NCI-H2107 treated with DMSO at 0.1 percent for 48 hours (cell line): ENCODE data around the gene KAT7.
A peak's percentile ranks its signal among the peaks of the same experiment; 100 is the strongest.
"Not testable (repeated sequence)": the region's sequence is repeated elsewhere in the genome, so short reads cannot be mapped to it uniquely, and the experiment has no call there.

Experiments used
- DNase-seq: peaks from one replicate; lab custom pipeline; 2025; ENCODE audit not compliant: unreplicated experiment; lab: John Stamatoyannopoulos, UW

Gene KAT7

DNA sequence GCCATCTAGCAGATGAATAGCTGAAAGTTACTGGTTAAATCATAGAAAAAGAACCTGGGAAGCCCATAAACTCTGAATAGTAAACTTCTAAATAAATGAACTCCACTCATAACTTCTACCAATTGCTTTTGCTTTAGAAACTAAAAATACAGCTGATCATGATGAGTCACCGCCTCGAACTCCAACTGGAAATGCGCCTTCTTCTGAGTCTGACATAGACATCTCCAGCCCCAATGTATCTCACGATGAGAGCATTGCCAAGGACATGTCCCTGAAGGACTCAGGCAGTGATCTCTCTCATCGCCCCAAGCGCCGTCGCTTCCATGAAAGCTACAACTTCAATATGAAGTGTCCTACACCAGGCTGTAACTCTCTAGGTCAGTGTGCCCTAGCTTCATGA is 9.7 kb downstream of the KAT7 start:
- no peak for DNase-seq

GRCh38 chr17:49798738-49799137 is 10.3 kb downstream of the KAT7 start:
- DNase-seq: no peak

- DNase-seq: no peak
Observed at GRCh38 chr17:49809056-49809455, 20.6 kb downstream of the KAT7 start.

DNA sequence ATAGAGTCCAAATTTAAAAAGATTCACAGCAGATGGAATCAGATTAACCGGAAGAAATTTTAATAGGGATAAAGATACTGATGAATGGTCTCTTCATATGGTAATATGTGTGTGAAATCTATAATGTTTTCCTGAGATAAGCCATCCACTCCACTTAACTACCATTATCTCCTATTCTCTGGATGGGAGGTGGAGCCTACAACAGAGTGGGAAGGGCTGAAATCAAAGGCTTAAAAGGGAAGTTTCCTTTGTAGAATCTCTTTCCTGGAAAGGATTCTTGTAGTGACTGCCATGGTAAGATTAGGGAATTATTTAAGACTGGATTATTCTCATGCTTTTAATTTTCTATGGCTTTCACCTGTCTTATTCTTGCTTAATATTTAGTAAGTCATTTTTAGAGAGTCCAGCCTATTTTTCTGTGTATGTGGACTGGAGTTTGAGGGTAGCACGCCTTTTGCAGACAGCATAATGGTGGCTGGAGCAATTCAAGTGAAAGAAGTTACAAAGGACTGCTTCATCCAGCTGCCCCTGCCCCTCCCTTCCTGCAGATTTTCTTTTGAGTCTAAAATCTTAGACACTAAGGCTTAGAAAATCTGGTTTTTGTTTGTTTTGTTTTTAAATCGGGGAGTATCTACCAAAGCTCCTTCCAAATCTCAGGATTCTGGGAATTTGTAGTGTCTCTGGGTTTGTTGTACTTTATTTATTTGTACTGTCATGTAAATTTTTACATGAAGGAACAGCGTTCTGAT is 26.5 kb downstream of the KAT7 start:
- DNase-seq: no peak

- no peak for DNase-seq
Observed at GRCh38 chr17:49815761-49816281, 27.3 kb downstream of the KAT7 start.

DNA sequence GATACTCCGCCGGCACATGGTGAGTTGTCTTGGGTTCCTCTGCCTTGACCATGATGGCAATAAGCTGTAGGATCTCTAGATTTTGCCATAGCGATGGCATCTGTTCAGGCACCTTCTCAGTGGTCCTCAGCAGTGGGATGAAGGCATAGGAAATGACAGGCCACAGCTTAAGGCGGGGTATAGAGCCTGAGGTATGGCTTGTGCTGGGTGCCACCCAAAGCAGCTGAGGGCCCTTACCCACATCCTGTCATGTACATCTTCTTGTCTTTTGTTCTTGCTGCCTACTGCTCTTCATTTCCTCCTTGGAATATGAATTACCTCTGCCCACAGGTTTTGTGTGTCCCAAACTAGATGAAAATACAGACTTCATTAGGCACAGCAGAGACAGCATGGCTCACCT is 29.5 kb downstream of the KAT7 start:
- DNase-seq: no peak

GRCh38 chr17:49819138-49819537 is 30.7 kb downstream of the KAT7 start:
- DNase-seq: no peak

- DNase-seq: no peak
Observed at GRCh38 chr17:49819651-49820050, 31.2 kb downstream of the KAT7 start.

DNA sequence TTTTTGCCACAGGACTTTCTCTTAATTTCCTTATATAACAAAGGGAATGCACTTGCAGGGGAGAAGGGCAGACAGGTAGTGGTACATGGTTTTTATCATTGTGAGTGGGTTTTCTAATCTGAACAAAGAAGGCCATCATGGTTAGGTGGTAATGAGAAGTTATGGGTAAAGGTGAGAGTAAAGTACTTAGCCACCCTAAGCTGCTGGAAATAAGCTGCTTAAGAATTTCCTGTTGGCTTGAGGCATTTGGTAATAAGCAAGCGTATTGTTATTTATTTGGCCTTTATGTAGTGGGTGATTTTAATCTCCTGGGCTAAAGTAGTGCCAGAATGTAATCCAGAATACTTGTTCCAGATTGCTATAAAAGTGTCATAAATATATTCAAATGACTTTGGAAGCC is 32.3 kb downstream of the KAT7 start:
- no peak for DNase-seq

GRCh38 chr17:49821466-49821865 is 33.0 kb downstream of the KAT7 start:
- DNase-seq: no peak

DNA sequence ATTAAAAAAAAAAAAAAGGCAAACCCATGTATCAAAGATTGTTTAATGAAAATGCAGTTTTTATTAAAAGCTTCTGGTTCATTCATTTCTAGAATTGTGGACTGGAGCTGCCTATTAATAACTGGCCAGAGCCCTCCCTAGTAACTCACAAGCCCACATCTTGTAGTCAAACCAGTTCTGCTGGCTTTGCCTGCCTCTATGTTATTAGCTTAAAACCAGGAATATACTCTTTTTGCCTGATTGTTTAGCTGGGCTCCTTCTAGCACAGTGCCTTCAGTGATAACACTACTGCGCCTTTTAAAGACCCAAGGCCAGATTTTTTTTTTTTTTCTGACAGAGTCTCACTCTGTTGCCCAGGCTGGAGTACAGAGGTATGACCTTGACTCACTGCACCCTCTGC is 33.4 kb downstream of the KAT7 start:
- DNase-seq: no peak

- no peak for DNase-seq
Observed at GRCh38 chr17:49822829-49823228, 34.3 kb downstream of the KAT7 start.

DNA sequence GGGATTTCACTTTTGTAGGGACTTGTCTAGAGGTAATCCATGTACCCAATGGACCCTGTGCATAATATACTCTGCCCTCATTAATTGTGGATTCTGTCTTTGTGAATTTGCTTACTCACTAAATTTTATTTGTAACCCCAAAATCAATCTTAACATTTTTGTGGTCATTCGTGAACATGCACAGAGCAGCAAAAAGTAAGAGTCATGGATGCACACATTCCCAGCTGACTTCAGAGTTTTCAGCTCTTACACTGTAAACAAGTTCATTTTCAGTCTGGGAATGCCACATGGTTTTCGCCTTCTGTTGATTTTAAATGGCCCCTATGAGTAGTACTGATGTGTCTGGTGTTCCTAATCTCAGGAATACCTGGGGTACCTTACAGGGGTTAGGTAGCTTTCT is 35.1 kb downstream of the KAT7 start:
- no peak for DNase-seq

DNA sequence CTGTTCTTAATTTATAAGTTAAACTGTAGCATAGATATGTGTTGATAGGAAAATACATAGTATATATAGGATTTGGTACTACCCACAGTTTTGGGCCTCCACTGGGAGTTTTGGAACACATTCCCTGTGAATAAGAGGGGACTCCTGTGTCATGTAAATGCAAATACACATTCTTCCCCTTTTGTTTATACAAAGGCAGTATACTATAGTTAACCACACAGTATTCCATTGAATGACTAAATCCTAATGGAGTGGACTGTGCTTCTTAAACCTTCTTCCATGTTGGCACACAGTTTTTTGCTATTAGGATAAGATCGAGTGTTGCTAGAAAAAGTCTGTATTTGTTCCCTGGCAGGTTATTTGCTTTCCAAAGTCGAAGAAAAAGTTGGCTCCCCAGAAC is 37.2 kb downstream of the KAT7 start:
- no peak for DNase-seq

- DNase-seq: not testable (repeated sequence)
Observed at GRCh38 chr17:49828325-49828724, 39.8 kb downstream of the KAT7 start.

DNA sequence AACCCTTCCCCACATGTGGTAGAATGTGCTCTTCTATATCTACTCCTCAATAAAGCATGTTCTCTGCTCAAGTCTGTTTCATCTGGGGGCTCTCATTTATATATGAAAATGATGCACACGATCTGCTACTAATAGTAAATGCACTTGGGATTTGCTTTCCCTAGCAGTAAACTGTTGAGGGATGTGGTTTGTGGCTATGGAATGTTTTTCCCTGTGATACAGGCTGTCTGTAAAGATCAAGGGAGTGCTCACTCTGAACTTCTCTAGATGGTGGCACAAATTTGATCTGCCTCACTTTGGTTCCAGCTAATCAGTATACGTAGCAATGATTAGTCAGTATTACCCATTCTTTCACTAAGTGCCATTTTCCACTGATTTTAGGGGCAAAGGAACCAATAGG is 40.5 kb downstream of the KAT7 start:
- DNase-seq: no peak

DNA sequence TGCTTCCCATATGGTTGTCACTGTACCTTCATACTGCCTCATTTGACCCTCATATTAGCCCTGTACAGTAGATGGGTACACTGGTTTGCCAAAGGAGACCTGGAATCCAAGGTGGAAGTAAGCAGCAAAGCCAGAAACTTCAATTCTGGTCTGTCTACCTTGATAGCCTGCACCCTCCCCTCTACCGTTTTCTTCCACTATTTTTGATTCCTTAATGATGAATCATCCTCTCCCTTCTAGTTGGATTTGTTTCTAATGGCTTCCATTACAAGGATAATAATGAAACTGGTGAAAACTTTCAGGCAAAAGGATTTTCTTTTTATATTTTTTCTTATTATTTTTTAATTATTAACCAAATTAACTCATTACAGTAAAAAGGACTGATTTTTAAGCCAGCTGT is 42.1 kb downstream of the KAT7 start:
- DNase-seq: no peak

- no peak for DNase-seq
Observed at GRCh38 chr17:49832840-49833599, 44.5 kb downstream of the KAT7 start.

GRCh38 chr17:49834118-49834743 is 45.8 kb downstream of the KAT7 start:
- DNase-seq: no peak

DNA sequence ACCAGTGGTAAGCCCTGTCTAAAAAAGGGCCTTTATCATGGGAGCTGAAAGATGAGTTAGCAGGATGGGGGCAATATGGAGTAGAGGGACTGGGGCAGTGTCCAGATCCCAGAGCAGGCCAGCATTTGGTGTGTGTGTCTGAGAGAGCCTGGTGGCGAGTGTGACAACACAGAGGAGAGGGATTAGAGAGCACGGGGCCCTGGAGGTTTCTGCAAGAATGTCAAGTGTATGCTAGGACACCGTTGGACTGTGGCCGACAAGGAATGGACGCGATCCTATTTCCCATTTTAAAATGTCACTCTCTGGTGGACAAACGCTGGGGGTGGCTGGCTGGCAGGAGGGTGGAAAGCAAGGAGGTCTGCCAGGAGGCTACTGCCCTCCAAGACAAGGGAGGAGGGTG is 47.0 kb downstream of the KAT7 start:
- no peak for DNase-seq

DNA sequence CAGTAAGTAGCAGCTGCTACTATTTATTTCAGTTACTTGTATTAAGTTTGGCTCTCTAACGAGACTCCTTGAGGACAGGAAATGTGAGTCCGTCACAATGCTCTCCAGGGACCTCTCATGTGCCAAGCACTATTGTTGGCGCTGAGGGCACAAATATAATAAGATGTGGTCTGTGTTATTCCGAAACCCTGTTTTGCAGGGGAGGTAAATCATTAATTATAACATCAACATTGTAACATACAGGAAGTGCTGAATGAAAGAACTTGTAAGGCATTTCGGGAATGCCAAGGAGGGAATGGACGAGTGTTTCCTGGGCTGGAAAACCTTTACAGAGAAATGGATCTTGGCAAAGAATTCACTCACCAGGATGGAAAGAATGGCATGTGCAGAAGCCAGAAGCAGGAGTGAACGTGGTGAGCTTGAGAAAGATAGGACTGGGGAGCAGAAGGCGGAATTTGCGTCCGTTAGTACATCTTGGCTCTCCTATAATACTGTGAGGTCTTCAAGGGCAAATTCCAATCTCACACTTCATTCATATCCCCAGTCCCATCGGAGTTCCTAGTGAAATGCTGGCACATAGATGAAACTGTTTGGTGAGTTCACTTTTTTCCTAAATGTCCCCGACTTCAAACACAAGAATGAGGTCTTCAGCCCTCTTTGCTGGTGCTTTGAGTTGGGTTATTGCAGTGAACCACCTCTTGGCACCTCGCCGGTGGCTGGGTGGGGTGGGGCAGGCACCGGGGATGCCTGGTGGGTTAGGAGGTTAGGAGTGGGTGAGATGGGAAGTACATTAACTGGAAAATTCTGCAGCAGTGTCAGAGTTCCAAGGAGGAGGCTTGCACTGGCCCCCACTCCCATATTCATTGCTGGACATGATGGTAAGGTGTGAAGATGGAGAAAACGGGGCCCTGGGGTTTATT is 47.9 kb downstream of the KAT7 start:
- DNase-seq: peak; percentile 36
